HG02678 (cell line): ENCODE measurements around the gene RPP14.
A peak's percentile ranks its signal among the peaks of the same experiment; 100 is the strongest.
"Not testable (repeated sequence)": the region's sequence is repeated elsewhere in the genome, so short reads cannot be mapped to it uniquely, and the experiment has no call there.

Source experiments
- ATAC-seq: cut with Tn5 transposase; IDR thresholded peaks from one replicate; pipeline ENCODE4 v1.9.1; 2021; ENCODE audit warnings: mild to moderate bottlenecking, moderate library complexity; ENCODE audit not compliant: unreplicated experiment

Gene RPP14

DNA sequence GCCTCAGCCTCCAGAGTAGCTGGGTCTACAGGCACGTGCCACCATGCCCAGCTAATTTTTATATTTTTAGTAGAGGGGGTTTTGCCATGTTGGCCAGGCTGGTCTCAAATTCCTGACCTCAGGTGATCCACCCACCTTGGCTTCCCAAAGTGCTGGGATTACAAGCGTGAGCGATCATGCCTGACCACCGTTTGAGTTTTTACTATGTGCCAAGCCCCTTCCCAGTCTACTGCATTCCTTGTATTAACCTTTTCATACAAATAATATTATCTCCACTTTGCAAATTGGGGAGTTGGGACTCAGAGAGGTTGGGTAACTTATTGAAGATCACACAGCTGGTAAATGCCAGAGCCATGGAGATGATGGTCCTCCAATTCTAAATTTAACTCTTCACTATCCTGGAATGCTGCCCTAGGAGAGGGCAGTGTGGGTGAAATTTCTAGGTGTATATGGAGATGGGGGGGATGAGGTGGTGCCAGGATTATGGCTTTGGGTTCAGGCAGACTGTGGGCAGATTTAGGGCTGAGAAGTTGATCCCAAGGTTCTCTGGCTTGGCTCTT lies 25.6 kb downstream of the RPP14 start:
- no peak for ATAC-seq

DNA sequence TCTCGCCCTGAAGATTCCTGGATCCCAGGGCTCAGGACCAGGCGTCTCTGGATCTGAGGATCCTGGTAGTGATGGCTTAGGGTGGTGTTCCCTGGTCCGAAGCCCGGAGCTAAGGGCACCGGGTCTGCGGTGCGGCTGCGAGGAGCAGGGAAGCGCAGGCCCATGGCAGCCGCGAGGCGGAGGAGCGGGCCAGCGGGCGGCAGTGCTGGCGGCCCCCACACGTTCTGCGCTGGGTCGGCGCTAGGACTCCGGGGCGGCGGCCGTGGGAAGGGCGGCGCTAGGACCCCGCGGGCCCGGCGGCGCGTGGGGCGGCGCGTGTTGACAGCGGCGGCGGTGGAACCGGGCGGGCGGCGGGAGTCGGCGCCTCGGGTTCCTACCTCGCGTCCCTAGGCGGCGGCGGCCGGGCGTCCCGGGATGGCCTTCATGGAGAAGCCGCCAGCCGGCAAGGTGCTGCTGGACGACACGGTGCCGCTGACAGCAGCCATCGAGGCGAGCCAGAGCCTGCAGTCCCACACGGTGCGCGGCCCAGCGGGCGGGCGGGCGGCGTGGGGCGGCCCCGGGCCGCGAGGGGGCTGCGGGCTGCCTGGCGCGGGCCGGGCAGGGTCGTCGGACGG lies 26.6 kb downstream of the RPP14 start, which contains the start of gene PXK:
TSS of gene PXK (plus strand) at position 318 of the 614 bp plus-strand sequence. CDS start at position 415, 97 bp downstream.
- peak; percentile 87 for ATAC-seq

DNA sequence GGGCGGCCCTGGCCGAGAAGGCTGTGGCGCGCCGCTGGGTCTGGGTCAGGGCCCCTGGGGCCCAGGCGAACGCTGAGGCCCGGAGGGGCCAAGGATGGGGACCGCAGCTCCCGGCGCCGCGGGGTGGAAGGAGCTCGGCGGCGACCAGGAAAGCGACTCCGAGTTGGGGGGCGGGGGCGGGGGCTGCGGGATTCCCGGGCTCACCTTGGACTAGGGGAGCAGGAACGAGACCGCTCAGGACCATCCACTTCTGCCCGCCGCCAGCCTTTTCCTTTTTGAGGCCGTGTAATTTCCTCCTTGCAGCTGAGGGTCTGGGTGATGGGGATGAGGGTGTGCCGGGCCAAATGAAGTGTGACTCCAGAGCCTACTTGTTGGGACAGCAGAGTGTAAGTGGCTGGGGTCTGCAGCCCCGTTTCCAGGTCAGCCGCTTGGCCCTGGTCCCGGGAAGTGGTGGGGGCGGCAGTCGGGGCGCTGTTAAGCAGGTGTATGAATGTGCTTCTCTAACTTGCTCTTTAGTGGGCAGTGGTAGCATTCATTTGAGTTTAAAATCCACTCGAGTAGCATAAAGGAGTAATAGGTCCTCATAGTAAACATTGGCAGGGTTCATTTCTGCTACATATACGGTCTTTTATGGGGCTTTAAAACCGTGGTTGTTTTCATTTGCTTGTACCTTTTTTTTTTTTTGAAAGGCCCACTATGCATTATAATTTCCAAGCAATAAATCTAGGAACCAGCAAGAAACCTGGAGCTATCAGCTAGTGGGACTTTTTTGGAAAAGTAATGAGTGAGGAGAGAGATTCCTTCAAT lies 27.4 kb downstream of the RPP14 start:
- ATAC-seq: peak; percentile 54

GRCh38 chr3:58334013-58334321 lies 27.9 kb downstream of the RPP14 start:
- ATAC-seq: no peak

DNA sequence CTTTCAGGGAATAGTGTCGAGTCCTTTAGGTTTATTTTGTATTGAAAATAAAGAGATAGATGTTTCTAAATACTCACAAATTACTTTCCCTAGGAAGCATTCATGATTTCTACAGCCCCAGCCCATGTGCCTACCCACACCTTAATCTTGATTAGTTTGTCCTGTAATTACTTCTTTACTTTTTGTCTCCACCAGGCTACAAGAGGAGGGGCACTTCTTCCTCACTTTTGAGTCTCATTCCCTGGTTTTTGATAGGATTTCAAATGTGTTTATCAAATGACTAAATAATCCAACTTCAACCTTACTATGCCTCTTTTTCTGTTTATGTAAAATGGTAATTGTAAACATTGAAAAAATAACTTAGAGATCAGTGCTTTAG lies 28.4 kb downstream of the RPP14 start:
- ATAC-seq: no peak

DNA sequence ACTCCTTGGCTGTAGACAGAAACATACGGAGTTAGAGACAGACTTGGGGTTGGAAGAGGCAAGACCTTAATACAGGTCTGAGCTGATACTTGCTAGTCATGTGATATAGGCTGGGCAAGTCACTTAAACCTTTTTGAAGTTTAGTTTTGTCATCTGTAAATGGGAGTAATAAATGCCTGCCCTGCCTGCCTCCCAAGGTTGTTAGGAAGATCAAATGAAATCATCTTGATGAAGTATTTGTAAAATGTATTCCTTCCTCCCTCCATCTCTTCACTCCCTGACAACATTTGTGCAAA lies 29.6 kb downstream of the RPP14 start:
- no peak for ATAC-seq

- no peak for ATAC-seq
These were observed 30.3 kb downstream of the RPP14 start for GRCh38 chr3:58336135-58336882.

DNA sequence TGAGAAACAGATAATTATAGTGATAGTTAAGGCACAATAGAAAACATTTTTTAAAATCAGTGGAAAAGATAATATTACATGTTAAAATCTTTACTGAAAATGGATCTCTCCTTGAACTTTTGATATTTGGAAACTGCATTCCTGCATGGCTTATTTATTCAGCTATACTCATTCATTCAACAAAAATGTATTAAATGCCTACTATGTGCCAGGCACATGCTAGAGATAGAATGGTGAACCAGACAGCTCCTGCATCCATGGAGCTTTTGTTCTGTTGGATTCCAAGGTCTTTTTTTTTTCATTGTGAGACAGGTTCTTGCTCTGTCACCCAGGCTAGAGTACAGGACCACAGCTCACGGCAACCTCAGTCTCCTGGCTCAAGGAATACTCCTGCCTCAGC lies 31.1 kb downstream of the RPP14 start:
- ATAC-seq: no peak

DNA sequence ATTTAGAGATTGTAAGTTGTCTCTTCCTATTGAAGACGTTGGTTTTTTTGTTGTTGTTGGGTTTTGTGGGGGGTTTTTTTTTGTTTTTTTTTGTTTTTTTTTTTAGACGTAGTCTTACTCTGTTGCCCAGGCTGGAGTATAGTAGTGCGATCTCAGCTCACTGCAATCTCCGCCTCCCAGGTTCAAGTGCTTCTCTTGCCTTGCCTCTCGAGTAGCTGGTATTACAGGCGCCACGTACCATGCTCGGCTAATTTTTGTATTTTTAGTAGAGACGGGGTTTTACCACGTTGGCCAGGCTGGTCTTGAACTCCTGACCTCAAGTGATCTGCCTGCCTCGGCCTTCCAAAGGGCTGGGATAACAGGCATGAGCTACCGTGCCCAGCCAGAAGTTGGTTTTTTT lies 33.1 kb downstream of the RPP14 start:
- ATAC-seq: not testable (repeated sequence)

GRCh38 chr3:58340594-58341244 lies 34.7 kb downstream of the RPP14 start:
- ATAC-seq: no peak

GRCh38 chr3:58341376-58341775 lies 35.3 kb downstream of the RPP14 start:
- ATAC-seq: no peak

- no peak for ATAC-seq
These were observed 36.6 kb downstream of the RPP14 start for GRCh38 chr3:58342676-58343075.

DNA sequence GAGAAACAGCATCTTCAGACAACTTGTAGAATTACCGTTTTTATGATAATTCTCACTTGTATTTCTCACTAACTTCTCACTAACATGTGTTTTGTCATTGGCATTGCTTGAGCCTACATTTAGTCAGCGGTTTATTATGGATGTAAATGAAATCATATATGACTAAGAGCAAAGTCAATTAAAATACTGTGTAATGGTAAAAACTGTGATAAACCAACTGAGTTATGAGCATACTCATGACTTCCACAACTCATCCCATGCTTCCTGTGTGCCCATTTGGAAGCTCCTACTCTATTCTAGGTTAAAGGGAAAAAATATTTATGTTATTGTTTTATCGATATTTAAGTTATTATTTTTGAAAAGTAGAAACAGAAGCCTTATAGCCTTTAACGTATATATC lies 39.4 kb downstream of the RPP14 start:
- no peak for ATAC-seq

- no peak for ATAC-seq
These were observed 40.3 kb downstream of the RPP14 start for GRCh38 chr3:58346368-58346767.

DNA sequence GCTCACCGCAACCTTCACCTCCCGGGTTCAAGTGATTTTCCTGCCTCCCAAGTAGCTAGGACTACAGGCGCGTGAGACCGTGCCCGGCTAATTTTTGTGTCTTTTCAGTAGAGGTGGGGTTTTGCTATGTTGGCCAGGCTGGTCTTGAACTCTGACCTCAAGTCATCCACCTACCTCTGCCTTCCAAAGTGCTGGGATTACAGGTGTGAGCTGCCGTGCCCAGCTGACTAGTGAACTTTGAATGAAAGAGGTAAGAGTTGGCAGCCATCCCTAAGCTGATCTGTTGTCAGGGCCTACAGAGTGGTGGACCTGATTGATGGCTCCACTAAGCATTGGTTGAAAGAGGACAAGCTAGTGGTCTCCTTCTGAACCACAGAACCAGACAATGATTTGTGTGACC lies 41.9 kb downstream of the RPP14 start:
- ATAC-seq: no peak

DNA sequence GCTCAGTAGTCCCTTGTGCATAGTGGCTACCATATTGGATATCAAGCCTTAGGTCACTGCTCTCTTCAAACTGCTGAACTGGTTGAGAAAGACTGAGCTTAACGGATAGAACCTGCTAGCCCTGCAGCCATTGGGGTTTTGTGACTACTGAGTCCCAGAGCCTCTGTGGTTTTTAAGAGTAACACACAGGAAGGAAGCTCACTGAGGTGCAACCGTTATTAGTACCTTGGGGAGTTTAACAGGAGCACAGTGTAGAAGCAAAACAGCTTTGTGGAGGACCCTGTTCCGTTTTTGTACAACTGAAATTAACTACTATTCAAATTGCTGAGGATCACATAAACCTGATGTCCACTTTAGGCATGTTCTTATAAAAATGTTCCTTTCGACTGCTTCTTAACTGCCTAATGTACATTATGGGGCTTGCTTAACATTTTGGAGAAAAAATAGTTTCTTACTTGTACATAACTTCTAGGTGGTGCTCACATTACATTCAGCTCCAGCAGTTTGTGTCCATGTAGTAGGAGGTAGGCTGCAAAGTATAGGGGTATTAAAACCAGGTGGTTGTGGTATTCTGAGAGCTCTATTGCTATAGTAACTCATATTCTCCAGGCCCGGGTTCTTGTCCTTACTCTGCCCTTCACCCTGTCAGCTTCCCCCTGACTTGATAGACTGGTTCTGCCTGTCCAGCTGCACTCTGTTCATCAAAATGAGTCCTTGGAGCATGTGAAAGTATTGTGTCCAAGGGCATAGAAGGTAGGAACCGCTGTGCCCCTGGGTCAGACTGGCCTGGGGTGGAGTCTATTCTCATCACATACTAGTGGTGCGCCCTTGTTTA lies 44.0 kb downstream of the RPP14 start:
- peak; percentile 87 for ATAC-seq

DNA sequence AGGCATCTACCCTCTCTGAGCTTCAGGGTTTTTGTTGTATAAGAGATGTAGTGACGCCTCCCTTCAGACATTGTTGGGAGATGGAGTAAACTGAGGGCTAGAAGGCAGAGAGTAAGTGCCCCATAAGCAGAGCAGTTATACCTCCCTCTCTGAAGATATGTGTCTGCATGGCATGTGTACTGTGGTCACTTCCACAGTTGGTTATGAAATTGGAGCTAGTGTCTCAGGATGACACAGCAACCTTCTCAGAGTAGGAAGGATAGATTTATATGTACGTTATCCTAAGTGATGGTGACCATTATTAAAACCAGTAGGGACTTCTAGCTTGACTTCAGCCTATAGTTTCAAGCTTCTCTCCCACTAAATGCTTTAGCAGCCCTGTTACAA lies 44.6 kb downstream of the RPP14 start:
- ATAC-seq: no peak

- ATAC-seq: no peak
These were observed 45.9 kb downstream of the RPP14 start for GRCh38 chr3:58351920-58352319.

DNA sequence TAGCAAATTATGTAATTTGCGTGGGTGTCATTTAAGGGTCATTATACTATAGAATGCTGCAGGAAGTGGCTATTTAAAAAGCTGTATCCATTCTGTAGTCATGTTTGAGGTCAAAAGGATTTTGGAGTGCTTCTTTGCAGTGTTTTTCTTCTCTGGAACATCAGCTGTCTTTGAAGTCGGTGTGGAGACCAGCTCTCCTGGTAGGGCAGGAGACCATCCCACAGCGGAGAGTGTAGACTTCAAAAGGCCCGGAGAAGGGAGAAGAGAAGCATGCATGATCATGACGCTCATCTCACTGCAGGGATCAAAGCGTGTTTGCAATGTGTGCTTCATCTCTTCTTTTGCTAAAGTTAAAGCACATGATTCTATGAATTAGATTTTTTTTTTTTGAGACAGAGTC lies 46.6 kb downstream of the RPP14 start:
- no peak for ATAC-seq

GRCh38 chr3:58353722-58354553 lies 47.9 kb downstream of the RPP14 start:
- ATAC-seq: no peak
